GM19025 (cell line): Measurements from ENCODE around the gene DMAP1.

Experiments
- ATAC-seq: cut with Tn5 transposase; IDR thresholded peaks from one replicate; pipeline ENCODE4 v1.9.1; 2021; ENCODE audit warnings: mild to moderate bottlenecking, low read depth, moderate library complexity; ENCODE audit not compliant: unreplicated experiment

DMAP1 gene

DNA sequence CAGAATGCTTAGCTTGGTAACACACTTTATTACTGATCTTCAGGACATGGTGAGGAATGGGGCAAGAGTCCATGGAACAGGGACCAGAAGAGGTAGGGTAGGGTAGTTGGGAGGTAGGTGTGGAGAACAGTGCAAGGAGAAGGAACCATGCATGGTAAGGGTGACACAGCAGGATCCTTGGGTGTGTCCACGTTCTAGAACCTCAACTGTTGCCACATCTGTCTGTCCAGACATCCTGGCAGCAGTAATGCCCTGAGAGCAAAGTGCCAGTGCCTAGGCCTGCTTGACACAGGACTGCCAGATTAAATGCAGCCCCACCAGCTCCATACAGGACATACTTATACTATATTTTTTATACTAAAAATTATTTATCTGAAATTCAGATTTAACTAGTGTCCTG, 13.9 kb downstream of the DMAP1 start:
- ATAC-seq = no peak

DNA sequence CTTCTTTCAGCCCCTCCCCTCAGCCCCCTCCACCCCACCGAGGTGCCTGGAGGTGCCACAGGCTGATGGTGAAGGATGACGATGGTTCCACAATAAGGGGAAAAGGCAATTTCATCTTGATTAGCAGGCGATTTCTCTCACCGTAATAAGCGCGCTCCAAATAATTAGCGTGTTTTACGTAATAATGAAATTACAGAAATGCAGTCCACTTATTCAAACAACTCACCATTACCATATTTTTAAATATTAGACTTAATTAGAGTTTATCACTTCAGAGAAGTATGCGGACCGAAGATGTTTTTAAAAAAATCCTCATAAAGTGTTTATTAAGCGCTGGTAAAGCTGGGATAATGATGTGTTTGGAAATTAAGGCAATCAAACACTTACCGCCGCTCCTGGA, 14.9 kb downstream of the DMAP1 start:
- no peak for ATAC-seq

DNA sequence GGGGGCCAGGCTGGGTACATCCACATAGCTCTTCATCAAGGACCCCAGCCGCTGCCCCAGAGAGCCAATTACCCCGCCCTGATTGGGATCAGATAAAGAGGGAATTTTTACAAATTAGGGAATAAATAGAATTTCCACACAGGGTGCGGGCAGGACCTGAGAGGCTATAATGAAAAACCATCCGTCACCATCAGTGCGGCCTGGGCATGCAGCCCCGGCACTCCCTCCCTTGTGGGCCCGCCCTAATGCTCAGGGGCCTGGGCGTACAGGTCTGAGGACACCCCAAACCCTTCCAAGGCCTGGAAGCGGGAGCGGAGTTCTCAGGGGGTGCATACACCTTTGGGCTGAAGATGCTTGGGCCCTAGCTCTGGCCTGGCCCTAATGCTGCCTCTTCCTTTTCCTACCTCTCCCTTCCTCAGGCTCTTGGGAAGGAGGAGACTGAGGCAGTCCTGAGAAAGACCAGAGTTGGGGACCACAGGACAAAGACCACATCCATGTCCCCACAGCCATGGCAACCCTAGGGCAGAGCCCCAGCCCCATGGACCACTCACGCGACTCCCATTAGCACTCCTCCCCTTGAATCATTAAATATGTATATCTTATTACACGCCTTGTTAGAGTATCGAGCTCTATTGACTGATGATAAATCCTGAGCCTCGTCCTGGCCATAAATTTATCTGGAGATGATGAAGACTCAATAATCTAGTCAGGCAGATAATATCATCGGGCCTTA, 16.3 kb downstream of the DMAP1 start:
- no peak for ATAC-seq

DNA sequence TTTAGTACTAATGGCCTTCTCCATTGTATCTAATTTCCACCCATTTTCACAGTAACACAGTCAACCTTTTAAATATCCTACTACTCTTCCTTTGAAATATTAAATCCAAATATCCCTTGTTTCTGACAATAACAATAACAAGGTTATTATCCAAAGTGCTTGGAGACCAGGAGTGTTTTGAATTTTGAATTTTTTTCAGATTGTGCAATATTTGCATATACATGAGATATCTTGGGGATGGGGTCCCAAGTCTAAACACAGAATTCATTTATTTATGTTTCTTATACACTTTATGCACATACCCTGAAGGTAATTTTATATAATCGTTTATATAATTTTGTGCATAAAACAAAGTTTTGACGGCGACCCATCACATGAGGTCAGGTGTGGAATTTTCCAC, 17.5 kb downstream of the DMAP1 start:
- no peak for ATAC-seq

DNA sequence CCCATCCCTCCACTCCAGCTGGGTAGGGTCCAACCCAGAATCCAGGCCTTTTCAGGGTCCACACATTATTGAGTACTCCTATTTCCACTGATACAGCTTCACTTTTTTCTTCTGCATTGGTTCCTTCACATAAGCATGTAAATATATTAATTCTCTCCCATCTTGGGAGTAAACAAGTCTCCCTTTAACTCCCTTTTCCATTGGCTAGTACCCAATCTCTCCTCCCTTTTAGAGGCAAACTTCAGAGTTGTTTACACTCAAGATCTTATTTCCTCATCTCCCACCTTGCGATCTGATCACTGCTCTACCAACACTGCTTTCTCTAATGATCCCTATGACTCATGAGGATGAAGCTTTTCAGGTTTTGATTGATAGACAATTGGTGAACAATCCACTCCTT, 20.3 kb downstream of the DMAP1 start:
- ATAC-seq = no peak

DNA sequence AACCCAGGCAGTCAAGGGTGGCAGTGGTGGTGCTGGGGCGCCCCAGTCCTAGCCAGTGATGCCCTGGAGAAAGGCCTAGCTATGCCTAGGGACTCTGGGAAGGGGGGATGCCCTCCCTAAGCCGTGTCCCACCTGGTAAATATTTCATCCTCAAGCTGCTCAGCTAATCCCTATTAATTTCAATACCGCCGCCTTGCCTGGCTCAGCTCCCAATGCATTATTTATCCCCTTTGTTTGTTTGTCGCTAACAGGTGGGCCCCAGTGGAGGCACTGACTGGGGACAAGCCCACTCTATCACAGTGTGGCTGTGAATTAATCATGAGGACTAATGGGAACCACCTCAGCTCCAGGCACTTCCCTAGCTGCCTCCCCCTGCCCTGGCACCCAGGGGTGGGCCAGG, 22.5 kb downstream of the DMAP1 start:
- no peak for ATAC-seq

DNA sequence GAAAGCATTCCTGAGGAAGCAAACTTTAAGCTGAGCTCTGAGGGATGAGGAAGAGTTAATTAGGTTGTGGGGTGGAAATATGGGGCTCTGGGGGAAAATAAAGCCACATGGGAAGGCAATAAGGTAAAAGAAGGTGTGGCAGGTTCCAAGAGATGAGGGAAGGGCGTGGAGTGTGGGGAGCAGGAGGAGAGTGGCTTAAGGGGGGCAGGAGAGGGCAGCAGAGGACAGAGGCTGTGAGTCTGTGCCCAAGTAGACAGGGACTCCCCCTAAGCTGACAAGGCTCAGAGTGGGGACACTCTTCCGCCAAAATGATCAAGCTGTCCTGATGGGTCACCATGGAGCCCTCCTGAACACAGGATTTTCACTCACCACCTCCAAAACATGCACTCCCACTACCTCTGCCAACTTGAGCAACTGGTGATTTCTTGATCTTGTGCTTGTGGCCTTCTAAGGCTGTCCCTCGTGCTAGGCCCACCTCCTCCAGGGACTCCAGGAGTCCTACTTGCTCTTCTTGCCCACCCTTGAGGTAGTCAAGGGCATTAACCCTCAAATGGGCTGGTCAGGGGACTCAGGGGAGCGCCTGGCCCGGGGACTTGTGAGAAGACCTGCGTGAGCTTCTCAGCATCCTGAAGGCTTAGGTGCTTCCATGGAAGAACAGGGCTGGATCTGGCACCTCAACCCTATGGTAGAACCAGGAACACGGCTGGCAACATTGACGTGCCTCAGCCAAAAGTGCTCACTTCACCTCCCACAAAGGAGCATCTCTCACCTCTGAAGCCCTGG, 23.4 kb downstream of the DMAP1 start:
- ATAC-seq = no peak

DNA sequence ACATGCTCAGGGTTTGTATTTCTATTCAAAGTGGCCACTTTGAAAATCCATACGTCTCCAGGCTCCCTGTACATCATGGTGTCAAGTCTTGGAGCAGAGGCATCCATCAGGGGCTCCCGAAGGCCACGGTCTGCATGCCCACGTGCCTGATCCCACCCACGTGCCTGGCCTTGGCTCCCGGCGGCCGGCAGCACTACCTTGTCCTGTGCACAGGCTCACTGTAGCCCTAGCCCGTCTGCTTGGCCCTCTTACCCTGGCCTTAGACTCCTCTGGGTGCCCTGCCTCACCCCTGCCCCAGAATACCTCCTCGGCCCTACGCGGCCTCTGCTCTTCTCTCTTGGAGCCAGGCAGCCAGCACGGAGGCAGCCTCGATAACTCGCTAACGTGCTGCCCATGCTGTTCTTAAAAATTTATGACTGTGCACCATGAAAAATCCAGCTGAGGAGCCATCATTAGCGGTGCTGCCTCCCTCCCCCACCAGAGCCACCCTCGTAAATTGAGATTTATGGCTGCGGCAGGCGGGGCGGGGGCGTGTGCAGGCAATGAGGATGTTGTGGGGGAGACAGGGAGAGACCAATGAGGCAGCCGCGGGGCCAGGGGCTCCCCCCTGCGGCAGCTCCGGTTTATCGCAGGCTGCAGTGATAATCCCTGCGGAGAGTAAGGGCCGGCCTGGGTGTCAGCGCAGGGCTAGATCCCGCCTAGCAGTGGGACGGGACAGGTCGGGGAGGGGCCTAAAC, 24.6 kb downstream of the DMAP1 start:
- ATAC-seq = no peak

DNA sequence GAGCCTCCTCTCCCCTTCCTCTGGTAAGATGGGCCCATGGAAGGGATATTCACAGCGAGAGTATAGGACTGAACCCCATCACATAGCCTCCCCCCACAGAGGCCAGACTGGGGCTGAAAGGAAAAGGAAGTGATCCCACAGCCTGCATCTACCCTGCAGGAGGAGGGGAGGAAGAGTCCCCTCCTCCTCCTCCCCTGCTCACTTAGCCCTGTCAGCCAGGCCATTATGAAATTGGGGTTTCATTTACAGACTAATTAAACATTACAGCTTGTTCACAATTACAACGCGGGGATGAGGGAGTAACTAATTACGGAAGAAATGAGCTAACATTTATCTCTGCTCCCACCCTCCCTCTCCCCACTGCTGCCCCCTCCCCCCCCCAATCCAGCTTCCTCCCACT, 25.4 kb downstream of the DMAP1 start:
- ATAC-seq = no peak

DNA sequence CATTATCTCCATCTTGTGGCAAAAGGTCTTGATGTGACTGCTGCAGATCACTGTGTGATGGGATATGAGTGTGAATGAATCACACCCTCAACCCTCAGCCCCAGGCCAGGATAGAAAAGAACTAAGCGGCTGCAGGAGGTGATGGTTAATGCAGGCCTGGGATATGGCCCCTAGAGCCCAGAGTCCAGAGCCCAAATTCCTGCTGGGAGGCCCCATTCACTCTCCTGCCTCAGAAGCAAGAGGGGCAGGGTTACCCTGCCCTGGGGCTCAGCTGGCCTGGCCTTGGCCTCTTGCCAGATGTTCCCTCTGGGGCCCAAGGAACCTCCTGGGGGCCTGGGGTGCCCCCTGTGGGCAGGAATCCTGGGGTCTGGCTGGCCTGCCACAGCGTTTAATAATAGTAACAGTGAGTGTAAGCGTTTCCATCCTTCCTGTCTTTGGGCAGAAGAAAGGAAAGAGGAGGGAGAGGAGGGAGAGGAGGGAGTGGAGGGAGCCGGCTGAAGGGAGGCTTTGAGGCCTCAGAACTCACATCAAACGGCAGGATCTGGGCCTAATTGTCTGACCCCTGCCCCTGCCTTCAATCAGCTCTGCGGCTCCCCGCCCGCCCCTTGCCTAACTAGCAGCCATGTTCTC, 26.2 kb downstream of the DMAP1 start:
- ATAC-seq = no peak

DNA sequence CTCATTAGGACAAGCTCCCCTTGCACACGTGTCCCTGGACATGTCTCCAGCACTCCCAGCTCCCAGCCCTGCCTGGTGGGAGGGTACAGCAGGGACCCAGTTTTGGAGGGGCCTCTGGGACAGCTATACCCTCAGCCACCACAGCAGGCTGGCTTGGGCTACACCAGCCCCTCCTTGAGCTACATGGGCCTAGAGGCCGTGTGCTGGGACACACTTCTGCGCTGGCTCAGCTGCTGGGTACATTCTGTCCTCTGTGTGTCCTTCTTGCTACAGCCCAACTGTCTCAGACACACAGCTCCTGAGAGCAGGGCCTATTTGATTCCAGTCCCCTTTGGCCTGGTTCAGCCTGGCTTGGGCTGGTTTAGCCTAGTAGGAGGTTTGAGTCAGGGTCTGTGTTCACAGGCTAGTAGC, 26.7 kb downstream of the DMAP1 start:
- no peak for ATAC-seq

DNA sequence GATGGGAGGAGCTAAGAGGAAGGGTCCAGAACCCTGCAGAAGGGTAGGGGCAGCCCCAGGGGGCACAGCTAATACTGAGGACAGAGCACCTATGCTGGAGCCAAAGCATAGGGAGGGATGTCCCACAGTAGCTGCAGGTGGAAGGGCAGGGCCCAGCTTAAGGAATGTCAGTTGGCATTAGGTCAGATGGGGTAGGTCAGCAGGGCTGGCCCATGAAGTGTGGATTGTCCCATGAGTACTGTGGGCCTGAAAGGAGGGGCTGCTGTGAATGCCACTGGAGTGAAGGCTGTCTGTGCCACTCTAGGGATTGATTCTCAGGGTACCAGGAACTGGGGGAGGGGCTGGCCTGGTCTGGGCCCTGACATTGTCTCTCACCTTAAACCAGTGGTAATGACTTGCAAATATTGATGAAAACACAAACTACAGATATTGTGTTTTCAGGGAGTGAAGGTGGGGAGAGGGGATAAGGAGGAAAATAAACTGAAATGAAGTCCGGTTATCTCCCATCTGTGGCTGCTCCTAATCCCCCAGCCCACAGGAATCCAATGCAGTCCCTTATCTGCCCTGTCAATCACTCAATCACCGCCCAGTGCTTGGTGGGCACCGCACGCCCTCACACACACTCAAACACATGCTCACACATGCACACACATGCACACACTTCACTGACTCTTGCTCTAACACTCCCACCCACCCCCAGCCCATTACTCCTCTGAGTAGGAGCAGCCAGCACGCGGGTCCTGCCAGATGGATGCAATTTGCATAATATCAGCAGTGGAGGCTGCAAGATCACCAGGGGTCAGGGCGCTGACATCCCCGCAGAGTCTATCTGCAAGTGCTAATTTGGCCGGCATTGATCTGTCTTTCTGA, 27.8 kb downstream of the DMAP1 start:
- no peak for ATAC-seq

DNA sequence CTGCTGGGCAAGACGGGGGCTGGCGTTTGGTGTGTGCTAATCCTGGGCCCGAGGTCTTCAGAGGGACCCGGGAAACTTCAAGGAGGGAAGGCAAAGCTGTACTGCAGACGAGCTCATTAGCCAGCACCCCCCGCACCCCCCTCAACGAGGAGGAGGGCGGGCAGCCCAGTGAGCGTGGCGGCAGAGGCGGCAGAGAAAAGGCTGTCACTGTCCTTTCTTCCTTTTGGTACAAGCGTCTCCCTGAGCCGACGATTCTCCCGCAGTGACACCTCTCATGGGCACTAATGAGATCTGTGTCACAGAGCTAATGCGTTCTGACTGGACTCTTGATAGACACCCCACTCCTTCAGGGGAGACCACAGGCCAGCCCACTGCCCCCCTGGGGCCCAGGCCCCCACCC, 29.5 kb downstream of the DMAP1 start:
- no peak for ATAC-seq

DNA sequence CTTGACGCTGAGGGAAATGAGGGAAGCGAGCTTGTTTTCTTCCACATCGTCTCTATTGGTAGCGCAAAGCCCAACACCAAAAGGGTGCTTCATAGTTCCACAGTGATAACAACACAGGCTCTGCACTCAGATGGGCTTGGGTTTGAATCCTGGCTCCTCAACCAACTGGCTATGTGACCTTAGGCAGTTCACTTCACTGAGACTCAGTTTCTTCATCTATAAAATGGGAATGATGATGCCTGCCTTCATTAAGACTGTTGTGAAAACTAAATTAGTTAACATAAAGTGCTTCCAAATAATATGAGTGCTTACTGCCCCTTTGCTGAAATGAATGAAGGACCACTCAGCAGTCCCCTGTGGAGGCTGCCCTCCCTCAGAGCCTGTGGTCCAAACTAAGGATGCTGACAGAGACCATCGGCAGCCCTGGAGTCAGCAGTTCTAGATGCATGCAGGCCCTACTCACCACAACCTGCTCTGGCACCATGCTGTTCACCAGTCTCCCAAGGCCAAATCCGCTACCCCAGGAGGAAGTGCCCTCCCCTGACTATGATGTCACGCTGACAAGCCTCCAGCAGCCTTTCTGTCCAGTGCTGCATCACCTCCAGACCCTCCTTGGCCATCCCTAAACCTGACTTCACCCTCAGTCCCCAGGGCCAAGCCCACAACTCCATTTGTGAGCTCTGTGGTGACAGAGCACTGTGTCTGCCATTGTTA, 30.7 kb downstream of the DMAP1 start:
- no peak for ATAC-seq

DNA sequence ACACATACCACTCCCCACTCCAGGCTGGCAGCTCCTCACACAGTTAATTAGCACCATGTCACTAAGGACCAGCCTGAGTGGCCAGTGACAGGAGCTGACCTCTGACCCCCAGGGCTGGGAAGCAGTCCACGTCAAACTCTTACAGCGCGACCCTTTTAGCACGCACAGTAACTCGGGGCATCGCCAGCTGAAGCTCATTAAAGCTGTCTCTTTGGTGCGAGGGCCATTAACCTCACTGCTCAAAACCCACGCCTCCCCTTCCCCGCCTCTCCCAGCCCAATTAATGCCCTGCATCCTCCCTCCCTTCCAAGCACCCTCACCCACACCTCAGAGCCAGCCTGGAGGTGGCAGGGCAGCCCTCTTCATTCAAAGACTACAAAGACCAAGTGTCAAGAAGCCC, 31.7 kb downstream of the DMAP1 start:
- no peak for ATAC-seq

DNA sequence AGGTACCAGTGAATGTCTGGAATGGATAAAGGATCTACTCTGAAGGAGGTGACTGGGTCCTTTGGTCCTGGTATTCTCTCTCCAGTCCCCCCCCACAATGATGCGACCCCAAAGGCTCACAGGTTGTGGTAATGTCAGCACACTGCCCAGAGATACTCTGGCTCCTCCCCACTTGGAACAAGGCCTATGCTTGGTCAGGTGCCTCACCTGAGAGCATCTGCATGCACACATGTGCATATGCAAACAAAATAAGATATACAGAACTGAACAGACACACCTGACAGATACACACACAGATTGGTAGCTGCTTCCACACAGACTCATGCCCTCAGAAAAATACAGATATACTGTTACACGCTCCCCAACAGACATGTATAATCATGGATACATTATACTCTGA, 33.5 kb downstream of the DMAP1 start:
- no peak for ATAC-seq

DNA sequence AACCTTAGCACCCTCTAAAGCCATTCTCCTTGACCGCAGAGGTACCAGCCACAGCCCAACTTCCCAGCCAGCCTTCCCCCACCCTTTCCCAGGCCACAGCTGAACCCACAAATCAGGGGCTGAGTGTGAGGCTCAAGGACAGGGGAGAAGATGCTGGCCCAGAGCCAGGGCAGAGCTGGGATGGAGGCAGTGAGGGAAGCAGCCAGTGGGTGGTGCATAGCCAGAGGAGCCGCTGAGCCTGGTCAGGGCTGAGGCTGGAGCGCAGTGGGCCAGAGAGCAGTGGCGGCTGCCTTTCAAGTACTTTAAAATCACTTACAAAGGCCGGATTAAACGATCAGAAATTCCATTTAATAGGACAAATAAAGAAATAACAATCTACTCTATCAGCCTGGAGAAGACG, 36.3 kb downstream of the DMAP1 start:
- ATAC-seq = no peak

DNA sequence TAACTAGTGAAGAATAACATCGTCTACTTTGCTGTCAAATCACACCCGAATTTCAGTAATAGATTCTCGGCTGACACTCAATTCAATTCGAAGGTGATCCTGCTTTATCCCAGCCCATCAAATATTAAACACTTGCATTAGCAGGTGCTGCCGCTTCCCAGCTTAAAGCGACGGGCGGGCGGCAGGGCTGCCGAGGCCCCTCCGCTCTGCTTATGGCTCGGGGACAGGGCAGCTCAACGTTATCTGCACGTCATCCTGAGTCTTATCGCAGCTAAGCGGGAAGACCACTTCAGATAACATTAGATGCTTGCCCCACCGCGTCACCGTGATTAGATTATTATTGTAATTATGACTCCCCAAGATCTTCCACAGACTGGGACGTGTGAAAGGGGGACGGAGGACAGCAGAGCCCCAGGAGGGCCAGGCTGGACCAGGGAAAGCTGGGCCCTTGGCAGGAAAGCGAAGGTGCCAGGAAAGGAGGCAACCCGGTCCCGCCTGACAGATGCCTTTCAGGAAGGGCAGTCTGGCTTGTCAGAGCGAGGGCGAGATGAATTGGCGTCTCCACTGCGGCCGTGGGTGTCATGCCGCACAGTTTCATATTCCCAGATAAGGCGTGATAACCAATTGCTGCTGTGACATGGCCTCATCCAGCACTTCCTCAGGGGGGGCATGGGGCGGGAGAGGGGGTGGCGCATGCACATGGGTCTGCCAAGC, 37.0 kb downstream of the DMAP1 start:
- no peak for ATAC-seq

DNA sequence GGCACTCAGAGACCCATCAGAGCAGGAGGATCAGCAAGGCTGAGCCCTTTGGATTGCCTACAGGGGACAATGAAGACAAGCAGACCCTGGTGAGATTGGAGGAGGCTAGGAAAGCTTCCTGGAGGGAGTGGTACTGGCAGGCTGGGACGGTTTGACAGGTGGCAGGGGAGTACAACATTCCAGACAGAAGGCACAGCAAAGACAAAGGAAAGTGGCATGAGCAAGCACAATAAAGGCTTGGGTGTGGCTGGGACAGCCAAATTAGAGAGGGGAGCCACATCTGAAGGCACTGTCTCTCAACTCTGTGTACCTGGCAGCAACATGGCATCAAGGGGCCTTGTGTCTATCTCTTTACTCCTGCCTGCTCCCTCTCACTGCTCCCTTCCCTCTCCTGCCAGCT, 38.2 kb downstream of the DMAP1 start:
- no peak for ATAC-seq
